Activated CD4-positive, alpha-beta T cell treated with anti-CD3 and anti-CD28 coated beads, Interleukin-10, Interleukin-2, amounts not matched to agents 100 ng/mL and 50 ng/mL, durations not matched to agents 16 hours and 8 hours (primary cell): ENCODE data around the gene EHF.
"Not testable (repeated sequence)": the region's sequence is repeated elsewhere in the genome, so short reads cannot be mapped to it uniquely, and the experiment has no call there.

Experiments used
- DNase-seq: peaks from one replicate; pipeline ENCODE4 v3.0.0-alpha.2; 2020

EHF gene

DNA sequence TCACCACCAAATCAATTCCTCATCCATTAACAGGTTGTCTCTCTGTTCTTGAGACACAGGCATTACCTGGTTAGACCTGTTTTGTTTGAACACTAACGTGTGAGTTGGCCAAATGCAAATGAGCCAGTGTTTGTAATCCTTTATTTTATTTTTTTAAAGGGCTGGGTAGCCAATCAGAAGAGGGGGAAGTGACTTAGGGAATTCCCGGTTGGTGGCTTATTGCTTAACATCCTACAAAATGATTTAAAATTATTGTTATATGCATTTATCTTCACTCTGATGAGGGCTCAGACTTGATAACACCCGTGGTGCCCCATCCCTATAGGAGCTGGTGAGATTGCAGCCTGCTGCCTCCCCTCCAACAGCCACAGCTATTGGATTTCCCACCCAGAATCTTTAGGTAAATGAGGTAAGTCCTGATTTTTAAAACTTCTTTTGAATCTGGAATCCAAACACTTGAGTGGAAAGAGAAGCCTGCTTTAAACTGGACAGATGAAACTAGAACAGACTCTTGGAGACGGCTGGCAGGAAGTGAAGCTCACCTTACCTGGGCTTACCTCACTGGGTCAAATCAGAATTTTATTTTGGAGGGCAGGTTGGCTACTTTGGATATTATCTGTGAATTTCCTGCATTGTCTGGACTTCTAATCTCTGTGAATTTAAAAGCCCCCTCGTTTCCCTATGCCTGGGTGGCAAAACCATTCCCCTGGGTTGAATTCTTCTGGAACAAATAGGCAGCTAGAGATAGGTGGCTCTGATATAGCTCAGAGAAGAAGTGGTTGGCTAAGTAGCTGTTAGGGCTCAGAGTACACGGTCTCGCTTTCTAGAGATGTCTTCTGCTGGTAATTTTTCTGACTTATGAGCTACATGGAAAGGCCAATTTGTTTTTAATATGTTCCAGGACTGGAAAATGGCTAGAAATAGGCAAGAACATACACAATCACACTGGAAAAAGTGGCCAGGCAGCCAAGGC, at the start of gene EHF:
EHF (plus strand) TSS at position 274 of the 973 bp plus-strand sequence. CDS start 21,538 bp downstream, outside the sequence.
- DNase-seq, result no peak

GRCh38 chr11:34573537-34573936, 47.4 kb upstream of the EHF start:
- no peak for DNase-seq

- DNase-seq, result no peak
Observed at GRCh38 chr11:34575261-34575660, 45.6 kb upstream of the EHF start.

DNA sequence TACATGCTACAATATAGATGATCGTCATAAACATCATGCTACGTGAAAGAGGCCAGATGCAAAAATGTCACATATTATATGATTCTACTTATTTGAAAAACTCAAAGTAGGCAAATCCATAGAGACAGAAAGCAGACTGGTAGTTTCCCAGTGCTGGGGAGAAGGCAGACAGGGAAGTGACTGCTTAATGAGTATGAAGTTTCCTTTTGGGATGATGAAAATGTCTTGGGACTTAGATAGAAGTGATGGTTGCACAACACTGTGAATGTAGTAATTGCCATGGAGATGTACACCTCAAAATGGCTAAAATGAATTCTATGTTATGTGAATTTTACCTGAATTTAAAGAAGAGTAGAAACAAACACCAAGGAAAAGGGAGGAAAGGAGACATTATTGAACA, 45.2 kb upstream of the EHF start:
- no peak for DNase-seq

DNA sequence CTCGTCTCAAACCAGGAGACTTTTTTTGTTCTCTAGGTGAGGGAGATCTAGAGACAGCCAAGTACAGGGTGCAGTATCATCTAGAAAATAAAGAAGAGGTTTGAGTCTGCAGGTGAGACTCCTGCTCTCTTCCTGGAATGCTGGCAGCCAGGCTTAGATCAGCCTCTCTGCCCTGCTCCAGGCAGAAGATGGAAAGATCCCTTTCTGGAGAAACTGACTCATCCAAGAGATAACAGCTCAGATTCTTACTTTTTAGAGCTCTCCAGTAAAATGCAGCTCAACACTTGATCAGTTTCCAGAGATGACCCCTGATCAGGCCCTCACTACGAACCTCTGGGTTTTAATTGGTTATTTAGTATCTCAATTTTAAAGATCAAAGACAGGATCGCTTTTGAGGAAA, 44.6 kb upstream of the EHF start:
- DNase-seq, result no peak

DNA sequence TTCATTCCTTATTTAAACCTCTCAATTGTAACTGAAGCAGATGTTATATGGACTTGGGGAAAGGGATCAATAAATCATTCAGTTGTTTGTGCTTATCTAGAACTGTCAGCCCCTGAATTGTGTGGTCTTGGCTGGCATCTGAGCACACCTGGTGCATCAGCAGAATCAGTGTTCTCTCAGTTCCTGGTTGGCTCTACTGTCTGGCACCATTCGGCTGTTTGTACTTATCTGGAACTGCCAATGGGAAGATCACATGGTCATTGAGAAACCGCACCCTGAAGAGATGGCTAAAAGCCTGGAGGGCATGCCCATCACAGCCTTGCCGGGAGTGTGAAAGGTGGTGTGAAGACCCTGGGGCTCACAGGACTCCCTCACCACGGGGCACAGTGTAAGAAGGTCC, 37.1 kb upstream of the EHF start:
- DNase-seq, result no peak

GRCh38 chr11:34585304-34585734, 35.6 kb upstream of the EHF start:
- DNase-seq, result no peak

- DNase-seq, result peak; percentile 31
Observed at GRCh38 chr11:34585735-34586487, 35.0 kb upstream of the EHF start.

GRCh38 chr11:34586488-34587281, 34.2 kb upstream of the EHF start:
- DNase-seq, result no peak

GRCh38 chr11:34587282-34587677, 33.6 kb upstream of the EHF start:
- no peak for DNase-seq

DNA sequence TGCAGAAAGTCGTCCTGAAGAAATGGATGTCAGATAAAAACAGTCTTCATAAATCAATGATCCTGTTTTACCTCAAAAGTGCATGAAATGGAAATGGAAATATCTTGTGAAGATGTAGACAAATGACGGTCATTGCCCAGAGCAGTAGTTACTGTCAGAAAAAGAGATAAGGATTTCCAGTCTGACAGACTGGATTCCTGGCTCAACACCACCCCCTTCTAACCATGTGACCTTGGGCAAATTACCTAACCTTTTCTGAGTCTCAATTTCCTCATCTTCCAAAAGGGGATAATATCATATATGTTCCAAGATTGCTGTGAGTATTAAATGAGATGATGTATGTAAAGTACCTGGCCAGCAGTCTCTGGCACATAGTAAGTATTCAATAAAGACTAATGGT, 32.9 kb upstream of the EHF start:
- DNase-seq, result no peak

DNA sequence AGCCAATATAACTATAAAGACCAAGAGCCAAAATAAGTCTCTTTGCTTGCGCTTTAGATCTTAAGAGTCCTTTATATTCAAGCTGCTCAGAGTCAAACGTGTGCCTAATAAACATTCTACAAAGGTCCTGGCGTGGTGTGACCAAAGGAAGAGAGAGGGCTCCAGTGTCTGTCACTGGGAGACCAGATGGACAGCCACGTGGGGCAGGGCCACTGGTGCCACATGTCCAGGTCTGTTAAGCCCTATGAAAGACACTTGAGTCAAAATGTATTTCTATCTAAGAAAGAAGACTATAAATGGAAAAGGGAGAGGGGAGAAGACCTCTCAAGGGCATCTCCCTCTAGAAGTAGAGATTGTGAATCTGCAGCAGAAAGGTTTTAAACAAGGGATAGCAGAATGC, 32.2 kb upstream of the EHF start:
- no peak for DNase-seq

DNA sequence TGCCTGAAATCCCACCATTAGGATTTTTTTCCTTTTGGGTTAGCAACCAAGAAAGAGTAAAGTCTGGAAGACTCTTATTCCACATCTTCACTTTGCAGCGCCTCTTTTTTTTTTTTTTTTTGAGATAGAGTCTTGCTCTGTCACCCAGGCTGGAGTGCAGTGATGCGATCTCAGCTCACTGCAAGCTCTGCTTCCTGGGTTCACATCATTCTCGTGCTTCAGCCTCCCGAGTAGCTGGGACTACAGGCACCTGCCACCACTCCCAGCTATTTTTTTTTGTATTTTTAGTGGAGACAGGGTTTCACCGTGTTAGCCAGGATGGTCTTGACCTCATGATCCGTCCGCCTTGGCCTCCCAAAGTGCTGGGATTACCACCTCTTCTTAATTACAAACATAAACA, 31.7 kb upstream of the EHF start:
- not testable (repeated sequence) for DNase-seq

- DNase-seq, result no peak
Observed at GRCh38 chr11:34593085-34593484, 27.8 kb upstream of the EHF start.

GRCh38 chr11:34594603-34595002, 26.3 kb upstream of the EHF start:
- DNase-seq, result no peak

DNA sequence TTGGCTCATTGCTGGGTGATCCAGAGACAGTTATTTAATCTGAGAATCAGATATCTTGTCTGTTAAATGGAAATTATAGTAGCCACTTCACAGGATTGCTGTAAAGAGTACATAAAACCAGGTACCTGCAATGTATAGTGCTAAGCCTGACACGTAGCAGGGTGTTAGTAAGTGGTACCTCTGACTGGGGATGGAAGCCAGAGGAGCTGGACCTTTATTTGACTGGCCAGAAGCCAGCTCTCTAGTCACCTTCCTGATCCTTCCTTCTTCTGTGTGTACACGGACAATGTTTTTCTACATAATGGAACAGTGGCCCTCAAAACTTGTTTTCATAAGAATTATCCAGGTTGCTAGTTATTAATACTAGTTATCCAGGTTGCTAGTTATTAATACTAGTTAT, 25.5 kb upstream of the EHF start:
- no peak for DNase-seq

- no peak for DNase-seq
Observed at GRCh38 chr11:34595960-34596644, 24.8 kb upstream of the EHF start.

DNA sequence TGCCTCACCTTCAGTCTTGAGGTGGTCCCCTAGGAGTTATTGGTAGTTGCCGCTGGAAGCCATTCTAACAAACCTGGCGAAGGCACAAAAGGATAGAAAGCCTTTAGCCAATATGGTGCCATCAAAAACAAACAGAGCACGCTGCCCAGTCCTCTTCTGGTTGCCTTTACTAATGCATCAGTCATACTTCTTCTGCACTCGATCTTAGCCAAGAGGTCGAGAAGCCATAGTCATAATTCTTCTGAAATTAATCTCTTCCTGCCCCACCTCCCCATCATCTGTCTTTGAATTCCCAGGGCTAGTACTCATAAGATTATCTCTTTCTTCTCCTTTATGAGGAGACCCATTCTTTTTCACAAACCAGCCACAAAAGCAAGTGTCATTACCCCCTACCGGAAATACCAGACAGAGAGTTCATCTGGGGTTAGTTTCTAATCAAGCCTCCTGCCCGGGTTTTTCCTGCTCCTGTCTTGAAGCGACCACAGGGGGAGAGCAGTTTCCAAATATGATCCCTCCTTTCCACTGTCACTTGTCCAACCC, 21.4 kb upstream of the EHF start:
- DNase-seq, result no peak

- DNase-seq, result no peak
Observed at GRCh38 chr11:34600339-34601084, 20.4 kb upstream of the EHF start.

DNA sequence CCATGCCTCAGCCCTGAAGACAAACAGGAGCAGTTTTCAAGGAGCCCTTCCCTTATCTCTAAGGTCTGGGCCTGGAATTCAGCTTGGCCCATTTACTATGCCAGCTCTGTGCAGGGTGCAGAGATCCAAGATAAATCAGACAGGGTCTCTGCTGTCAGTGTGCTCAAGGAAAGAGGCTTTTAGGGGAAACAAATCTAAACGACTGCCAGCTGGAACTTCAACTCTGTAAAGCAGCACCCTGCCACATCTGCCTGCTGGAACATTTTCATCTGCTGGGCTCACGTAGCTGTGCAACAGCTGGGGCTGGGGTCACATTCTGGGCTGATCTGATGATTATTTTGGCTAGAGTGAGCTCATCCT, 19.8 kb upstream of the EHF start:
- no peak for DNase-seq

- no peak for DNase-seq
Observed at GRCh38 chr11:34601609-34602008, 19.3 kb upstream of the EHF start.

DNA sequence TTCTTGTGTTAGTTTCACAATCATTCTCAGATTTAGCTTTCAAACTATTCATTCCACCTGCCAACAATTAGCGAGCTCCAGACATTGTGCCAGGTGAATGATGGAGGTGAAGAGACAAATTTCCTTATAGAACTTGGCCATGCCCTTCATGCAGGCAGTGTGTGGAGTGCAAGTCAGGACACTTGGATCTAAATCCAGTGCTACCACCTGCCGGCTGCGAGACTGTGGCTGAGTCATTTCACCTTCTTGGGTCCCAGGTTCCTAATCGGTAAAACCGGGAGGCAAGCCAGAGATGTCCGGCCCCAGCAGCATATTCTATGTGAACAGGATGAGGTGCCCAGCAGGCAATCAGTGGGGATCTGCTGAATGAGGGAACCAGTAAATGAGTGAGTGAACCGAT, 18.6 kb upstream of the EHF start:
- no peak for DNase-seq
